Activated gamma-delta T cell treated with anti-CD3 and anti-CD28 coated beads, Interleukin-2, amount 50 U/mL, for 16 hours (primary cell): ENCODE results near the gene PSMD13.
A peak's percentile ranks its signal among the peaks of the same experiment; 100 is the strongest.
"Not testable (repeated sequence)": the region's sequence is repeated elsewhere in the genome, so short reads cannot be mapped to it uniquely, and the experiment has no call there.

Source experiments
- DNase-seq: peaks from one replicate; pipeline ENCODE4 v3.0.0-alpha.2; 2020; ENCODE audit warnings: low read depth

Gene PSMD13

GRCh38 chr11:217704-218103 lies 19.1 kb upstream of the PSMD13 start:
- DNase-seq = no peak

DNA sequence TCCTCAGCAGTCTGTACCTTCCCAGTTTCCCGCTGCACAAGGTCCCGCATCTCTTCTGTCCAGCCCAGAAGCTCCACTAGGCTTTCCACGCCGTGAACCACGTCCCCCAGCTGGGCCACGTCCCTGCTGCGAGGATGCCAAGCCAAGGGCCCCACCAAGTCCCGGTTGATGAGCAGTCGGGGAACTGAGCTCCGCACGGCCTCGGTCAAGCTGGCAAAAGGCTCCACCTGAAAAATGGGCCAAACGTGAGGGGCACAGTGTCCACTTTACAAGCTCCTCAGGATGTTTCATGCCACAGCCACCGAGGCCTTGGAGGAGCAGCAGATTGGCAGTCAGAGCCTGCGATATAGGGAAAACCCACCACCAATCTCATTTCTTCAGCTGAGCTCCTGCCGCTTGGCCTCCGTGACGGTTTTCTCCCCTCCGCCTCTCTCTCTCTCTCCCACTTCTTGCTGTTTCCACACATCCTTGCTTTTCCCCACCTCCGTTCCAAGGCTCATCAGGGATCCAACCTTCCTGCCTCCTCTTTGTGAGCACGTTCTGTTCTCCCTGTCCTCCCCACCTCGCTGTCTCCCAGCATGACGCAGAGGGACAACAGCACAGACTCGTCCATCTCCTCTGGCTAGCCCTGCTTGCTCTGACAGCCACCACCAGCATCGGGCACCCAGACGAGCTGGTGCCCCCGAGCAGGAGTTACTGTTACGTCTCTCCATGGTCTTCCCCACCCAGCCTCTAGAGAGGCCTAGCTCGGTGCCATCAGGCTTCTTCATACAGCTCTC lies 17.8 kb upstream of the PSMD13 start:
- no peak for DNase-seq

DNA sequence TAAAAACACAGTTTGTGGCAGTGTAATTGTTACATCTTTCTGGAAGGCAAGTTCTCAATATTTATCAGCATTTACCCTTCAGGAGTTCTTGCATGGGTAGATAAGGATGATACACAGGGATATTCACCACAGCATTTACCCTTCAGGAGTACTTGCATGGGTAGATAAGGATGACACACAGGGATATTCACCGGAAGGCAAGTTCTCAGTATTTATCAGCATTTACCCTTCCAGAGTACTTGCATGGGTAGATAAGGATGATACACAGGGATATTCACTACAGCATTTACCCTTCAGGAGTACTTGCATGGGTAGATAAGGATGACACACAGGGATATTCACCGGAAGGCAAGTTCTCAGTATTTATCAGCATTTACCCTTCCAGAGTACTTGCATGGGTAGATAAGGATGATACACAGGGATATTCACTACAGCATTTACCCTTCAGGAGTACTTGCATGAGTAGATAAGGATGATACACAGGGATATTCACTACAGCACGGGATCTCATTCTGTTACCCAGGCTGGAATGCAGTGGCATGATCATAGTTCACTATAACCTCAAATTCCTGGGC lies 16.0 kb upstream of the PSMD13 start:
- not testable (repeated sequence) for DNase-seq

DNA sequence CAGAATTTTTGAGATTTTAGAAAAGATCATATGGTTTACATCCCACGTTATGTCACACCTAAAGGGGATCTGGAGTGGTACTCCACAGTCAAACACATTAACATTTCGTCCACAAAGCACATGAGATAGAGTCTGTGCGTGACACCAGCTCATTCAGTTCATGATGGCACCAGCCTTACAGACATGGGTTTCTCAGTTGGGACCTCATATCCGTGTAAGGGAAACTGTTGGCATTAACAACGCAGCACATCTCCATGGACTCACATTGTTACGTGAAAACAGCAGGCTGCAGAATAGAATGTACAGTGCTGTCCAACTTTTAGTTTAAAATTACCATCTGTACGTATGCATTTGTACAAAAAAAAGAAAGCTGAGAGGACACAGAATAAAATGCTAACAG lies 15.2 kb upstream of the PSMD13 start:
- no peak for DNase-seq

DNA sequence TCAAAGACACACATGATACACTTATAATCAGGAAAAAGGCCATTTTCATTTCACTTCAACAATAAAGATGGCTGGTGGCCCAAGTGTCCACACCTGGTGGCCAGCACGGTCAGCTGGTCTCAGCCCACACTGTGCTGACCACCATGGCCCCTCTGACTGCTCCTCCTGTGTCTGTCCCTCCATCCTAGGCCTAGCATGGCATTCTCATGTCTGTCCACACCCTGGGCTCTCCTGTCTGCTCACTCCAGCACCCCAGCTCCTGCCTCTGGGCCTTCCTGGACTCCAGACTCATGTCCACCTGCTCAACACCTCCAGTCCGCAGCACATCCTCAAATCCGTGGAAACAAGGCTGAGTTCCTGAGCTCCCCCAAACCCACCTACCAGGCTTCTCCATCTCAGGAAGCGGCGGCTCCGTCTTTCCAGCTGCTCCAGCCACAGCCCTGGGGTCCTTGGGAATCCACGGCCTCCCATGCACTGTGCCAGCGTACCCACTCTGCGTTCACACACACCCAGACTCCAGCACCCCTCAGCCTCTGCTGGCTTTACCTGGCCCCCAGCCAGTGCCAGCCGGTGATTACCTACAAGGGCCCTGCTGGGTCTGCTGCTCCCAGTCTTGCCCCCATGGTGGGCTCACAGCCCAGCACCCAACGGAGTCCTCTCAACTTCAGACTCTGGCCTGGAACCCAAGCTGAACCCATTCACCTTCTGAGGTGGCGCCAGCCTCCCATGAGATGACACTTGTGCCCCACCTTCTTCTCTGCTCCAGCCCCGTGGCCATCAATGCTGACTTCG lies 14.6 kb upstream of the PSMD13 start:
- no peak for DNase-seq

DNA sequence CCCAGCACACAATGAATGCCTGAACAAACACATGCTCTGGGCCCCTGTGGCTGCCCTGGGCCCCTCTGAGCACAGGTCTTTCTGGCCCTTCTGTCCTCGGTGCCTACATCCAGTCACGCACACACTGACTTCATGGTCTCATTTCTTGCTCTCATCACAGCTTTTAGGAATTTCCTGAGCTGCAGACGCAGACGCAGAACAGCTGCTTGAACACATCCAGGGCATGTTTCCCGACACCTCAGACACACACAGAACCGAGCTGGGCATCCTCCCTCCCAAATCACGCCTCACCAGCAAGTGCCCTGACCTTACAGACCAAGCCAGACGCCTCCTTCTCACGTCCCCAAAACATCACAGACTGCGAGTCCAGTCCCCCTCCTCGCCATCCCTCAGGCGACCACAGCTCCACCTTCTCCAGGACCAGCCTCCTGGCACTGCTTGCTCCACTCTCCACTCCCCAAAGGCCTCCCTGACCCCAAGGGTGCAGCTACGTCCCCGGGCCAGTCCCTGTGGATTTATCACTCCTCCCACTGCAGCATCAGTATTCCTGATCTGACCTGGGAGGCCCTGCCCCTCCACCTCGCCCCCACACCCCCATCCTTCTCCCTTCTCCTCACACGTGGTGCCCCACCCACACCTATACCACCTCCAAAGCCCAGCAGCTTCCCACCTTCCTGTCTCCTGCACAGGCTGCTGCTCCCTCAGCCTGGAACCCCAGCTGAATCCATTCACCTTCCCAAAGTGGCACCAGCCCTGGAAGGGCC lies 13.6 kb upstream of the PSMD13 start:
- DNase-seq = no peak

DNA sequence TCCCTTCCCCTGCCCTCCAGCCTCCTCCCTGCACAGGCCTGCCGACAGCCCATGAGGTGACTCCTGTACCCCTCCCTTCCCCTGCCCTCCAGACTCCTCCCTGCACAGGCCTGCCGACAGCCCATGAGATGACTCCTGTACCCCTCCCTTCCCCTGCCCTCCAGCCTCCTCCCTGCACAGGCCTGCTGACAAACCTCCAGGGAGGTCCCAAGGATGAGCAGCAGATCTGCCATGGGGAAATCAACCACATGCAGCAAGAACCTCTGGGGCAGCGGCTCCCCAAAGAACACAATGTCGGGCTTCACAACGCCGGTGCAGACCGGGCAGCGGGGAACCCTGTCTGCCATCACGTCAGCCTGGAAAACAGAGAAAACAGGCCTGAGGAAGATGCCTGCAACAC lies 12.9 kb upstream of the PSMD13 start:
- DNase-seq = no peak

- no peak for DNase-seq
Measured at GRCh38 chr11:224424-224823, 12.4 kb upstream of the PSMD13 start.

DNA sequence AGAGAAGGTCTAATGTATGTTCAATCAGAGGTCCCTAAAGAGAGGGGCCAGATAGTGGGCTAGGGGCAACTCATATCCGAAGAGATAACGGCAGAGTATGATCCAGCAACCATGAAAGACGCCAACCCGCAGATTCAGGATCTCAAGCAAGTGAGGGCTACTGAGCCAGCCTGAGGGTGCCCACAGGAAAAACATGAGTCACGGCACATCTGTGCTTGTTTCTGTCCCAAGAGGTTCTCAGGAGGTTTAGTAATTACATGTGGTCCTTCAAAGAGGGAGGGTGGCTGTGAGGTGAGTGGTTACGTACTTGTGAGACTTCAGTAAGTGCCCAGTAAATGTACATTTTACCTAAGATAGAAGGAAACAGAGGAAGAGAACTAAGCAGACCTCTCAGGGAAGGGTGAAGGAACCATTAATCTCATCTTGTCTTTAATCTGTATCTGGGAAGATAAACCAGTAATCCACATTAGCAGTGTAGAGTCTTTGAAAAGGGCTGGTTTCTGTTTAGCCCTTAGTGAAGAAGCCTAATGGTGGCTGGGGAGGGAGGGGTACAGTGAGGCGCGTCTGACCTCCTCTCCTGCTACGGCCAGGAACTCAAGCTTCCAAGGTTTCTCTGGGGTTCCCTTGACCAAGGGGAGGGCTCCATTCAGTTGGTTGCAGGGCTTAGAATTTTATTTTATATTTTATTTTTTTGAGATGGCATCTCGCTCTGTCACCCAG lies 10.9 kb upstream of the PSMD13 start:
- no peak for DNase-seq

DNA sequence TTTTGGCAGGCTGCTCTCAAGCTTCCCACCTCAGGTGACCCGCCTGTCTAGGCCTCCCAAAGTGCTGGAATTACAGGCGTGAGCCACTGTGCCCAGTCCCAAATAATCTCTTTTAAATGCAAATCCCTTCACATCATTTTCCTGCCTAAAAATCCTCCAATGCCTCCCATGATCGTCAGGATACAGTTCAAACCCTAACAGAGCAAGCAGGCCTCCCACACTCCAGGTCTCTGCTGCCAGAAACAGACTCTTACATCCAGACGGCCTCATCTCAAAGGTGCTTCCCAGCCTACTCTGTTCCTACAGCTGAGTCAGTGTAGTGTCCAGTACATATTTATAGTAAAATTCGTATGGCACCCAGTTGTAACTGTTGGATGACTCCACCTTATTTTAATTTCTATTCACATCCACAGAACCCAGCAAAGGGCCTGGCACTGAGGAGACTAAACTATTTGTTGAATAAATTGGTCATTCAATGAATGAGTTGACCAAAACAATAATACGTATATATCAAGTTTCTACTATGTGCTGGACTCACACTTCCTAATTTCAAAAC lies 8.9 kb upstream of the PSMD13 start:
- no peak for DNase-seq

- no peak for DNase-seq
Measured at GRCh38 chr11:230431-230830, 6.3 kb upstream of the PSMD13 start.

GRCh38 chr11:232783-233565 lies 3.8 kb upstream of the PSMD13 start:
- no peak for DNase-seq

GRCh38 chr11:235180-235579 lies 1.6 kb upstream of the PSMD13 start:
- no peak for DNase-seq

- peak; percentile 65 for DNase-seq
Measured at GRCh38 chr11:235609-235996, 1.2 kb upstream of the PSMD13 start.

- DNase-seq = peak; percentile 68
Measured at GRCh38 chr11:235997-236773, 591 bp upstream of the PSMD13 start, which contains the start of gene SIRT3. SIRT3 (minus strand) TSS chr11:236342; CDS start chr11:236328, 14 bp downstream.

GRCh38 chr11:238346-238745 lies 1.6 kb downstream of the PSMD13 start:
- DNase-seq = not testable (repeated sequence)

GRCh38 chr11:240315-240714 lies 3.5 kb downstream of the PSMD13 start:
- no peak for DNase-seq

- no peak for DNase-seq
Measured at GRCh38 chr11:241634-242033, 4.9 kb downstream of the PSMD13 start.

DNA sequence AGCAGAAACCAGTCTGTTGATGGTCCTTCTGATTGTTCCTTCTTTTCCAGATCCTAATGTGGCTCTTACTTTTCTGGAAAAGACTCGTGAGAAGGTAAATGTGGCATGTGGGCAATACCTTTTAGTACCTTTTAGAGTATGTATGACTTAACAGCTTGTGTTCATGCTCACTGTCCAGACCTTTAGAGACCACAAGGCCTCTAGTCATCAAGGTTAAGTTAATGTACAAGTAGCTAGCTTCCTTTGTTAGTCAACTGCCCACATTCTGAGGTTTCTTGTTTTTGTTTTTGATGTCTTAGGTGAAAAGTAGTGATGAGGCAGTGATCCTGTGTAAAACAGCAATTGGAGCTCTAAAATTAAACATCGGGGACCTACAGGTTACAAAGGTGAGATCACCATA lies 7.6 kb downstream of the PSMD13 start:
- DNase-seq = no peak

GRCh38 chr11:249062-249461 lies 12.3 kb downstream of the PSMD13 start:
- no peak for DNase-seq
